ENCODE results near the gene NRDC. TPM values are rescaled to one million over a fixed set of nuclear protein-coding genes. Genes with fewer than 3 reads are reported as not detected.
A peak's percentile ranks its signal among the peaks of the same experiment; 100 is the strongest.

Gene NRDC
- total RNA-seq, result 100 to 1,000 TPM in 1 of 3 donors, 10 to 100 TPM in 2; 90.6 to 103 (median 97.5) TPM

- Histone ChIP-seq H3K4me1 (peaks cover 0 to 11% of the 10 kb centered on the region in 2 donors), H3K36me3 (no peaks in the 10 kb centered on the region), H3K27me3 (peaks cover 0 to 19% of the 10 kb centered on the region in 2 donors), H3K27ac (peak within 1 kb of the TSS; percentile 98 to 99), H3K4me3 (peak within 1 kb of the TSS; percentile 95 to 98 (median 96)), H3K9me3 (no peaks in the 10 kb centered on the region)
- intact Hi-C loops (cut with DNase I; ENCODE audit: low total_unique reads), result no loop called here
- peak; percentile 100 for DNase-seq (ENCODE audit: low spot score in 2 of 2)
- TF ChIP-seq POLR2AphosphoS5 (IDR thresholded peaks at IDR 0.05) (peak; percentile 94 to 95 (median 95)), POLR2A (IDR thresholded peaks at IDR 0.05) (peak; percentile 95), CTCF (IDR thresholded peaks at IDR 0.05) (peak in 1 of 3 donors; percentile 15)
These were observed at the start of gene NRDC for GRCh38 chr1:51878616-51879336. TSS of gene NRDC (minus strand) at chr1:51878727. CDS start at chr1:51878615, 112 bp downstream.

GRCh38 chr1:51927029-51927428, 48.5 kb upstream of the NRDC start:
- intact Hi-C loops (cut with DNase I; ENCODE audit: low total_unique reads), result loop anchor here (5.0 kb wide), 1 partner anchor 1560 kb away; no protein-coding TSS in a partner anchor
- no peak overlapping the region for H3K4me3 ChIP-seq
- no peak for TF ChIP-seq CTCF (IDR thresholded peaks at IDR 0.05)
- no peak for TF ChIP-seq POLR2AphosphoS5 (IDR thresholded peaks at IDR 0.05)
- no peak for TF ChIP-seq POLR2A (IDR thresholded peaks at IDR 0.05)

GRCh38 chr1:51926171-51926812, 47.8 kb upstream of the NRDC start:
- H3K9me3 ChIP-seq, result no peaks in the 10 kb centered on the region
- H3K4me3 ChIP-seq, result no peak overlapping the region
- intact Hi-C loops (cut with DNase I; ENCODE audit: low total_unique reads), result loop anchor here (5.0 kb wide), 1 partner anchor 1561 kb away; no protein-coding TSS in a partner anchor
- no peaks in the 10 kb centered on the region for H3K27me3 ChIP-seq
- TF ChIP-seq CTCF (IDR thresholded peaks at IDR 0.05), result no peak
- TF ChIP-seq POLR2A (IDR thresholded peaks at IDR 0.05), result no peak
- no peak for TF ChIP-seq POLR2AphosphoS5 (IDR thresholded peaks at IDR 0.05)
- no peaks in the 10 kb centered on the region for H3K4me1 ChIP-seq
- DNase-seq (ENCODE audit: low spot score in 2 of 2), result no peak
- no peak overlapping the region for H3K27ac ChIP-seq
- no peaks in the 10 kb centered on the region for H3K36me3 ChIP-seq

More at GRCh38 chr1:51927029-51927428, 48.5 kb upstream of the NRDC start:
- Histone ChIP-seq H3K27me3 (no peaks in the 10 kb centered on the region), H3K4me1 (no peaks in the 10 kb centered on the region), H3K36me3 (no peaks in the 10 kb centered on the region), H3K27ac (no peak overlapping the region), H3K9me3 (no peaks in the 10 kb centered on the region)
- DNase-seq (ENCODE audit: low spot score in 2 of 2), result no peak

GRCh38 chr1:51924455-51924854, 45.9 kb upstream of the NRDC start:
- intact Hi-C loops (cut with DNase I; ENCODE audit: low total_unique reads), result no loop called here
- H3K4me1 ChIP-seq, result no peaks in the 10 kb centered on the region
- TF ChIP-seq POLR2A (IDR thresholded peaks at IDR 0.05), result no peak
- TF ChIP-seq CTCF (IDR thresholded peaks at IDR 0.05), result no peak
- no peak for TF ChIP-seq POLR2AphosphoS5 (IDR thresholded peaks at IDR 0.05)
- no peak overlapping the region for H3K27ac ChIP-seq
- H3K4me3 ChIP-seq, result no peak overlapping the region
- no peak for DNase-seq (ENCODE audit: low spot score in 2 of 2)
- no peaks in the 10 kb centered on the region for H3K9me3 ChIP-seq
- no peaks in the 10 kb centered on the region for H3K36me3 ChIP-seq
- H3K27me3 ChIP-seq, result no peaks in the 10 kb centered on the region

GRCh38 chr1:51922040-51922439, 43.5 kb upstream of the NRDC start:
- no peak for TF ChIP-seq CTCF (IDR thresholded peaks at IDR 0.05)
- no peak for TF ChIP-seq POLR2AphosphoS5 (IDR thresholded peaks at IDR 0.05)
- no peak for TF ChIP-seq POLR2A (IDR thresholded peaks at IDR 0.05)
- DNase-seq (ENCODE audit: low spot score in 2 of 2), result no peak
- Histone ChIP-seq H3K4me3 (no peak overlapping the region), H3K4me1 (no peaks in the 10 kb centered on the region), H3K9me3 (no peaks in the 10 kb centered on the region), H3K27me3 (no peaks in the 10 kb centered on the region), H3K27ac (no peak overlapping the region), H3K36me3 (no peaks in the 10 kb centered on the region)
- intact Hi-C loops (cut with DNase I; ENCODE audit: low total_unique reads), result no loop called here
